Thoracic aorta (tissue), 2 donors: ENCODE measurements around the gene MTG1. TPM values are rescaled to one million over a fixed set of nuclear protein-coding genes. Genes with fewer than 3 reads are reported as not detected.

Experiments used
- ATAC-seq: fragments of 150-250 bp; one replicate; pipeline ENCODE4 v1.8.0; 2017; ENCODE audit warnings: low read depth; ENCODE audit not compliant: insufficient number of reproducible peaks, low FRiP score
- DNase-seq: peaks from one replicate; pipeline ENCODE4 v3.0.0-alpha.2; 2020; ENCODE audit warnings: low spot score
- H3K27ac ChIP-seq, 2 donors: fragments of 200-600 bp; sonication (generic); 1 replicate in 1 of 2; 2 replicates in 1 of 2; pipeline ENCODE4 v1.5.1; 2016; ENCODE audit warnings: mild to moderate bottlenecking in 2 of 2, moderate library complexity in 2 of 2
- H3K27me3 ChIP-seq: fragments of 200-600 bp; sonication (generic); replicated peaks from 2 replicates; pipeline ENCODE4 v1.6.0; 2016; ENCODE audit warnings: mild to moderate bottlenecking; ENCODE audit not compliant: insufficient read depth
- H3K36me3 ChIP-seq: fragments of 200-600 bp; sonication (generic); one replicate; pipeline ENCODE4 v1.5.1; 2016
- H3K4me1 ChIP-seq, 2 donors: fragments of 200-600 bp; sonication (generic); 1 replicate in 1 of 2; 2 replicates in 1 of 2; pipeline versions ENCODE4 v1.5.1 to v1.6.0; 2016; ENCODE audit warnings: low read depth in 2 of 2, mild to moderate bottlenecking in 1 of 2; ENCODE audit not compliant: control insufficient read depth in 1 of 2
- H3K4me3 ChIP-seq: fragments of 200-600 bp; sonication (generic); 2 replicates; pipeline ENCODE4 v1.5.1; 2016; ENCODE audit warnings: mild to moderate bottlenecking
- H3K9me3 ChIP-seq: fragments of 200-600 bp; sonication (generic); 2 replicates; pipeline ENCODE4 v1.5.1; 2016
- total RNA-seq, 2 donors: library from RNA; depleted of rRNA; stranded (reverse); fragments of >200 nt; gene quantifications; one replicate each; pipeline versions ENCODE4 v1.1.0 to v1.2.3, GENCODE V29; 2016
- TF ChIP-seq, protein P1 (sequence below): fragments of 200-600 bp; sonication (generic); IDR thresholded peaks from one replicate; pipeline ENCODE4 v1.5.1; 2019; ENCODE audit warnings: antibody characterized with exemption

MTG1 gene
- total RNA-seq, 2 donors from 2014 or later: 18.0 to 18.6 TPM

DNA sequence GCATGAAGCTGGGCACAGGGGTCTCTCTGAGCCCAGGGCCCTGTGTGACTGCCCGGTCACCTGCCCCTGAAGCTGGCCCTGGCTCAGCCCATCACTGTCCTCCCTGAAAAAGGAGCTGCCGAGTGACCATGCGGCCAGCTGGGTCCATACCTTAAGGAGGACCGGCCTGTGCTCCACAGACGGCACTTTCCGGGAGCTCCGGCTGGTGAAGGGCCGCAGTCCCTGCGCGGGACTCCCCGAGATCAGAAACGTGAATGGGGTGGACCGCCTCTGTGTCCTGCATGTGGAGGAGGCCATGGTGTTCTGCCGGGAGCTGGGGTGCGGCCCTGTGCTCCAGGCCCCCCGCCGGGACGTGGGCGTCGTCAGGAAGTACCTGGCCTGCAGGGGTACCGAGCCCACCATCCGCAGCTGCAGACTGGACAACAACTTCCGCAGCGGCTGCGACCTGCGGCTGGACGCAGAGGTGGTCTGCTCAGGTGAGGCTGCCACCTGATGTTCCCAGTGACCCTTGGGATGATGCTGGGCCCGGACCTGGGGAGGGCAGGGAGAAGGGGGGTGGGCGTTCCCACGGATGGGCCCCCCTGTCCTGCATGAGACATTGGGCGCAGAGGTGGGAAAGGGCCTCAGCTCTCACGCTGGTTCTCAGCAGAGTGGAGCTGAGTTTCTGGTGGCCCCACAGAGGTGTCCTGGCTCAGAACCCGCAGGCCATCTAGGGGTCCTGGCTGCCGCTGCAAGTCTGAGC lies 63.3 kb downstream of the MTG1 start:
- Histone ChIP-seq H3K9me3 (no peaks in the 10 kb centered on the region), H3K36me3 (no peaks in the 10 kb centered on the region), H3K27me3 (no peaks in the 10 kb centered on the region), H3K4me3 (no peak overlapping the region), H3K27ac (no peak overlapping the region), H3K4me1 (no peaks in the 10 kb centered on the region)
- DNase-seq: no peak
- TF ChIP-seq, protein P1, sequence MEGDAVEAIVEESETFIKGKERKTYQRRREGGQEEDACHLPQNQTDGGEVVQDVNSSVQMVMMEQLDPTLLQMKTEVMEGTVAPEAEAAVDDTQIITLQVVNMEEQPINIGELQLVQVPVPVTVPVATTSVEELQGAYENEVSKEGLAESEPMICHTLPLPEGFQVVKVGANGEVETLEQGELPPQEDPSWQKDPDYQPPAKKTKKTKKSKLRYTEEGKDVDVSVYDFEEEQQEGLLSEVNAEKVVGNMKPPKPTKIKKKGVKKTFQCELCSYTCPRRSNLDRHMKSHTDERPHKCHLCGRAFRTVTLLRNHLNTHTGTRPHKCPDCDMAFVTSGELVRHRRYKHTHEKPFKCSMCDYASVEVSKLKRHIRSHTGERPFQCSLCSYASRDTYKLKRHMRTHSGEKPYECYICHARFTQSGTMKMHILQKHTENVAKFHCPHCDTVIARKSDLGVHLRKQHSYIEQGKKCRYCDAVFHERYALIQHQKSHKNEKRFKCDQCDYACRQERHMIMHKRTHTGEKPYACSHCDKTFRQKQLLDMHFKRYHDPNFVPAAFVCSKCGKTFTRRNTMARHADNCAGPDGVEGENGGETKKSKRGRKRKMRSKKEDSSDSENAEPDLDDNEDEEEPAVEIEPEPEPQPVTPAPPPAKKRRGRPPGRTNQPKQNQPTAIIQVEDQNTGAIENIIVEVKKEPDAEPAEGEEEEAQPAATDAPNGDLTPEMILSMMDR: no peak
- ATAC-seq: no peak

DNA sequence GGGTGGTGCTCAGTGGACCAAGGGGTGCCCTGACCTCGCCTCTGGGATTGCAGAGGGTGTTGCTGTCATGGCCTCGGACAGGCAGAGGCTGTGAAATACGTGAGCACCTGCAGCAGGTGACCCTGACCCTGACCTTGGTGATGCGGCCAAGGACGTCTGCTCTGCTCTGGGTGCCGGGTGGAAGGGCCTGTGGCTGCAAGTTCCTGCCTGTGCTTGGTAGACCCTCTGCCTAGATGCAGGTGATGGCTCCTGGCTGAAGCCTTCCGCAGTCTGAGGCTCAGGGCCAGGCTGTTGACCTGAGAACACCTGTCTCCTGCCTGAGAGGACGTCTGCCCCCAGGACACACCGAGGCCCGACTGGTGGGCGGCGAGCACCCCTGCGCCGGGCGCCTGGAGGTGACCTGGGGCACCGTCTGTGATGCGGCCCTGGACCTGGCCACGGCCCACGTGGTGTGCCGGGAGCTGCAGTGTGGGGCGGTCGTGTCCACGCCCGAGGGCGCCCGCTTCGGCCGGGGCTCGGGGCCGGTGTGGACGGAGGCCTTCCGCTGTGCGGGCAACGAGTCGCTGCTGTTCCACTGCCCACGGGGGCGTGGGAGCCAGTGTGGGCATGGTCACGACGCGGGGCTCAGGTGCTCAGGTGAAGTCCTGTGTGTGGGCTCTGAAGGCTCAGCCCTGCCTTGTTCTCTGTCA lies 64.2 kb downstream of the MTG1 start:
- no peaks in the 10 kb centered on the region for H3K27me3 ChIP-seq
- H3K36me3 ChIP-seq: no peaks in the 10 kb centered on the region
- H3K4me1 ChIP-seq: no peaks in the 10 kb centered on the region
- ATAC-seq: no peak
- H3K4me3 ChIP-seq: no peak overlapping the region
- no peak for DNase-seq
- H3K9me3 ChIP-seq: no peaks in the 10 kb centered on the region
- H3K27ac ChIP-seq: no peak overlapping the region
- TF ChIP-seq, protein P1: no peak

DNA sequence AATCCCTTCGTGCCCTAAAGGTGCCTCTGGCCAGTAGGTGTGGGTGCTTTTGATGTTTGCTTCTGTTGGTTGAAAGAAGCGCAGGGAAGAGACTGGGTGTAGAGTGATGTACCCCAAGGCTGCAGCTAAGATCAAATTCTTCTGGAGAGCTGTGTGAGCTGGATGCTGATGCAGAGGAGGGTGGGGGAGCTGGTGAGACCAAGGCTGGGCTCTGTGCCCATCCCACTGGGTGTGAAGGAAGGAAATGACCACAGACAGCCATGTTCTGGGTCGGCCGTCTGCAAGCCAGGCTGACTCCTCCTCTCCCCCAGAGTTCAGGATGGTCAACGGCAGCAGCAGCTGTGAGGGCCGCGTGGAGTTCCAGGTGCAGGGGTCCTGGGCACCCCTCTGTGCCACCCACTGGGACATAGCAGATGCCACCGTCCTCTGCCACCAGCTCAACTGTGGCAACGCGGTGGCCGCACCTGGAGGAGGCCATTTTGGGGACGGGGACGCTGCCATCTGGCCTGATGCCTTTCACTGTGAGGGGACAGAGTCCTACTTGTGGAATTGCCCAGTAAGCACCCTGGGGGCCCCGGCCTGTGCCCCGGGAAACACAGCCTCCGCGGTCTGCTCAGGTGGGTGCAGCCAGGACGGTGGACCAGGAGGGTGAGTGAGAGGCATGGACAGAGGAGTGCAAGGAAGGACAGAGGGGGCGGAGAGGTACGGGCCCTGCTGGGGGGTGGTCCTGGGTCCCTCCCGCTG lies 64.9 kb downstream of the MTG1 start:
- ATAC-seq: no peak
- no peak overlapping the region for H3K27ac ChIP-seq
- H3K36me3 ChIP-seq: no peaks in the 10 kb centered on the region
- no peaks in the 10 kb centered on the region for H3K4me1 ChIP-seq
- H3K27me3 ChIP-seq: no peaks in the 10 kb centered on the region
- DNase-seq: no peak
- TF ChIP-seq, protein P1: no peak
- H3K9me3 ChIP-seq: no peaks in the 10 kb centered on the region
- no peak overlapping the region for H3K4me3 ChIP-seq

DNA sequence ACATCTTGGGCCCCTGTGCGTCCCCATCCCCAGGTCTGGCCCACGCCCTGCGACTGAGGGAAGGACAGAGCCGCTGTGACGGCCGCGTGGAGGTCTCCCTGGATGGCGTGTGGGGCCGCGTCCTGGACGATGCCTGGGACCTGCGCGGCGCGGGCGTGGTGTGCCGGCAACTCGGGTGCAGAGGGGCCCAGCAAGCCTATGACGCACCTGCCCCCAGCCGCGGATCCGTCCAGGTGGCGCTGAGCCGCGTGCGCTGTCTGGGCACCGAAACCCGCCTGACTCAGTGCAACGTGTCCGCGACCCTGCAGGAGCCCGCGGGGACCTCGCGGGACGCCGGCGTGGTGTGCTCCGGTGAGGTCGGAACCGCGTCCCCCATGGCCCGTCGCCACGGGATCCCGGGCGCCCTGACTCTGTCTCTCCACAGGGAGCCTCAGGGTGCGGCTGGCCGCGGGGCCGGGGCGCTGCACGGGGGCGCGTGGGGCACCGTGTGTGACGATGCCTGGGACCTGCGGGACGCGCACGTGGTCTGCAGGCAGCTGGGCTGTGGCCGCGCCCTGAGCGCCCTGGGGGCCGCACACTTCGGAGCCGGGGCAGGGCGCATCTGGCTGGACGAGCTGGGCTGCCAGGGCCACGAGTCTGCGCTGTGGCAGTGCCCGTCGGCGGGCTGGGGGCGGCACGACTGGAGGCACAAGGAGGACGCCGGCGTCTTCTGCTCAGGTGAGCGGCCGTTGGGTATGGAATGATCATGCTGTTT lies 65.7 kb downstream of the MTG1 start:
- H3K4me1 ChIP-seq: no peaks in the 10 kb centered on the region
- H3K27ac ChIP-seq: no peak overlapping the region
- TF ChIP-seq, protein P1: no peak
- no peak overlapping the region for H3K4me3 ChIP-seq
- H3K27me3 ChIP-seq: no peaks in the 10 kb centered on the region
- H3K36me3 ChIP-seq: no peaks in the 10 kb centered on the region
- ATAC-seq (no peak), DNase-seq (no peak)
- H3K9me3 ChIP-seq: no peaks in the 10 kb centered on the region
